HG03558 (cell line): ENCODE data around the gene CACNA2D3.

Experiments used
- ATAC-seq: cut with Tn5 transposase; IDR thresholded peaks from one replicate; pipeline ENCODE4 v1.9.1; 2021; ENCODE audit warnings: moderate number of reproducible peaks; ENCODE audit not compliant: unreplicated experiment; ENCODE audit errors: extremely low read depth

CACNA2D3 gene

DNA sequence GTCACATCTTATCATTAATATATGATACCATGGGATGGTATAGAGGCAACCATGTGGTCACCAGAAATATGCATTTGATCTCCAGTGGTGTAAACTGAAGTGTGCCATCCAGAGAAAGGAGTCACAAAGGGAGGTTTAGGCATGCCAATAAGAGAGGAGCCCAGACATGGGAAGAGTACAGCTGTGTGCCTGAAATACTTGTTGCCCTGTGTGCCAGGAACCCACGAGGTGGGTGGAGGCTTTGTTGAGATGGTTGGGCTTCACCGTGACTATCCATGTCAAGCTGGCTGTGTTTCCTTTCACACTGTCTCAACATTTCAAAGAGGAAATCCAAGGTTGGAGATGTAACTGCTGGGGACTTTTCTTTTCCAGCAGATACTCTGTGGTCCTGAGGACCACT, 43.5 kb downstream of the CACNA2D3 start:
- ATAC-seq = no peak

DNA sequence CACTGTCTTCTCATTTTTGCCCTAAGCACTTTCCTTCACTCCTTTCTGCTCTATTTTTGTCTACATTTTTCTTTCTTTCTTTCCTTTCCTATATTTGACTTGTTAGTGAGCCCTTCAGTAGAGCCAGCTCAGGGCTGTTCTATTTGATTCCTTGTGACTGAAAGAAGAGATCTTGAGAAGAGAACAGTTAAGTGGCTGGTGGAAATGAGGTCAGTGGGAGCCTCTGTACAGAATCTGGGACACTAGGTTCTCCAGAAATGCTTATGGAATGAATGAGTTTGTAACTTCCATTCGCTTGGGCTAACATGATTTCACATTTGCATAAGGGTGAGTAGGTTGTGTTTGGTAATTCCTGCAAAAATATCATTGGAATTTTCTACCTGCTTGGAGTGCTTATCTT, 45.6 kb downstream of the CACNA2D3 start:
- no peak for ATAC-seq

DNA sequence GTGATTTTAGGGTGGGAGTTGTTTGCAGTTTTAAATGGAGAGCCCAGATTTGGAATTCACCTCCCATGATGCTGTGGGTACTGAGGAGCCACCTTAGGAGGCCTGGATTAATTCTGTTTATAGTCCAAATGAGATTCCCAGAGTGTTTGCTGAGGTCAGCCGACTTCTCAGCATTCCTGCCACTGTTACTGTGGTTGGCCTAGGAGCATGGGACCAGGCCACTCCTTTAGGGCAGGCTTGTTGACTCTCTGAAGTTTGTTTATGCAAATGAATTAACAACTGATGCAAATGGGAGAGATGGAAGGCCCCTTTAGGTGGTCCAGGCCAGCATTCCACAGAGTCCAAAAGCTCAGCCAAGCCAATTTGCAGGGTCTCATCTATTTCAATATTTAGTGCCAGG, 46.1 kb downstream of the CACNA2D3 start:
- no peak for ATAC-seq

DNA sequence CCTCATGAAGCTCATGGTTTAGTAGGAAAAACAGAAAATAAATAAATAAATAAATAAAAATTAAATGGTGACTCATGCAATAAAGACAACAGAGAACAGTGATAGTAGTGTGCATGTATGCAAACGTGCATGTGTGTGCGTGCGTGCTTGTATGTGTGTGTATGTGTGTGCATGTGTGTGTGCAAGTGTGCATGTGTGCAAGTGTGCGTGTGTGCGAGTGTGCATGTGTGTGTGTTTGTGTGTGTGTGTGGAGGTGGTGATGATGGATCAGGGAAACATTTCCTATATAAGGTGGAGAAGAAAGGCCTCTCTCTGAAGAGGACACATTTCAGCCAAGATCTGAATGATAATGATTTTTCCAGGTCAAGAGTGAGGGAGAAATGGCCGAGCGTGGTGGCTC, 47.2 kb downstream of the CACNA2D3 start:
- ATAC-seq = no peak

DNA sequence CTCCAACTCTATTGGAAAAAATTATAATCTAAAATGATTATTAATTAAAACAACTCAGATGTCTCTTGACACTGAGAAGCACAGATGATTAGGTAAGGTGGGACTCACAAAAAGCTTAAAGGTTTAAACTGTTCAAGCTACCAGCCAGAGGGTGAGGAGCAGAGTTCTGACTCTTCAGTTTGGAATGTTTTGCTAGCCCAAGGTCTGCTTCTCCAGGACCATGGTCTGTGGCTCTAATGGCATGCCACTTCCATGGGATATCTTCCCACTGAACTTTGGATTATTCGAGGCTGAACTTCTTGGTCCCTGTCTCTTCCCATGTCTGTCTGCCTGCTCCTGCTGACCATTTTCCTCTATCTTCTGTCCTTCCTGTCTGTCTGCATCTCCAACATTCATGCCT, 49.2 kb downstream of the CACNA2D3 start:
- no peak for ATAC-seq

DNA sequence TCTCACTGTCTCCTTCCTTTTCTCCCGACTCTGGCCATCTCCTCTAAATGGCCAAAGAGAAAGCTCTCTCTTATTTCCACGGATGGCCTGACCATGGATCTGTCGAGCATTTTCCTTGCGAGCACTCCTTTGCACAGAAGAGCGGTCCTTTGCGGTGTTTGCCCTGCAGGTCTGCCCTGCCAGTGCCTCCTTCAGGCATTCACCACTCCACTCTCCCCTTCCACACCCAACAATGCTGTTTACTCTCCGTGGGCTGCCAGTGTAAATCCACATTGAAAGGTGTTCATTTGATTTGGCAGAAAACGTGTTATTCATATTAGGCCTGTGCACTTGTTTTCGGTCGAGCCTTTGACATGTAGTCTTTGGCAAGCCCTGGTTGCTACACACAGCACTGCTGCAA, 49.6 kb downstream of the CACNA2D3 start:
- no peak for ATAC-seq

DNA sequence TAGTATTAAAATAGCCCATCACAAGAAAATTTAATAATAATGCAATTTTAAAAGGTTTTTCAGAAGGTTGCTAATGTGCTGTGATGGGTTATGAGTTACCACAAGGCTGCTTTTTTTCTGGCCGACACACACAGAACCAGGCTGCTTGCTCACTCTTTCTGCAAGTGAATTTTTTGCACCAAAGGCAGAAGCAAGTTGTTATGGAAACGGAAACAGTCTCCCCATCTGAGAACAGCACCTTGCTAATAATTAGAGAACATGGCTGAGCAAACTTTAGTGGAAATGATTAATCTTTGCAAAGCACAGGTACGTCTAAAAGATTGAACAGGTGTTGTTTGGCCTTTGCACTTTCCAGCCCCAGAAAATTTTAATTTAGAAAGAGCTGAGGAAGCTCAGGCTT, 51.0 kb downstream of the CACNA2D3 start:
- no peak for ATAC-seq

DNA sequence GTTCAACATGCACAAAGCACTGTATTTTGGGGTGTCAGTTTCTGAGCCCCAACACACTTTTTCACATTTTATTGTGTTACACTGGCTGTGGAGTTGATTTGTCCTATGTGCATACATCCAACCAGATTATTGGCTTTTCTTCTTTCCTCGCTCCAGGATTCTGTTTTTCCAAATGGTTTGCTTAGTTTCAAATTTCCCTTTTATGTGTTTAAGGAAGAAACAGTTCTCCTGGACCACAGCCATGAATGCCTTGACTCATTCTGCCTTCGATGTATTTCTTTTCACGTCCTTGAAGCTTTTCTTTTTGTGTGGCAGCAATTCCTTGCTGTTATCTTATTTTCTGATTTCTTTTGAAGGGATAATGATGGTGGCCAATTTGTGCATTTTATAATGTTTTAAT, 53.8 kb downstream of the CACNA2D3 start:
- ATAC-seq = no peak

DNA sequence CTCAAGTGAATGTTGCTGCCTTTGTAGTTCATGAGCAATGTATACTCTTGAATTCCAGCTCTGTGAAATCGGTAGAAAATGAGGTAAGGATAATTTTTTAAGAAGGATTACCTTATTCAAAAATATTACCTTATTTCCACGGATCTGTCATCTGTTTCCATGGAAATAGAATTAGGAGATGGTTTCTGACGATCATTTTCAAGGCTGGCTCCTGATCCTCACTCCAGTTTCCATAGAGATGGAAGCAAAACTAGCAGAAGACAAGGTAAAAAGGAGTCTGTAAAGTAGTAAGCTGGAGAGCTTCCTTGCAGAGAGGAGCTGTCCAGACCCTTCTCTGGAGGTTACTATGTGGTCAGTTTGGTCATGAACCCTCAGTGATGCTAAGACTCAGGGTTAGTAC, 55.5 kb downstream of the CACNA2D3 start:
- ATAC-seq = no peak

DNA sequence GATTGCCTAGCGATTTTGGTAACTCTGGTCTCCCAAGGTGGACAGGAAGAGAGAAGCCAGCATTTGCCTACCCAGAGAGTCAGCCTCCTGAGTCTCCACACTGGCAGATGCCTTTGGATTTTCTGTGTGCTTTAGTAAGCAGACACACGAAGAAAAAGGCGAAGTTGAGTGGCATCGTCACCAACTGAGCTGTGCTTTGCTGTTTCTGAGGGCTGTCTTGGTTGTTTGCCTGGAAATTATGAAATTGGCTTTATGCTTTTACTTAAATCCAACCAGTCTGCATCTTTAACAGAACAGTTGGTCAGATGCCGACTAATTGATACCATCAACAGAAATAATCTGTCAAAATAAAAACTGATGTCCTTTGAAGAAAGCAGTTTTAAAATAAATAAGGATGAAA, 56.0 kb downstream of the CACNA2D3 start:
- ATAC-seq = no peak

DNA sequence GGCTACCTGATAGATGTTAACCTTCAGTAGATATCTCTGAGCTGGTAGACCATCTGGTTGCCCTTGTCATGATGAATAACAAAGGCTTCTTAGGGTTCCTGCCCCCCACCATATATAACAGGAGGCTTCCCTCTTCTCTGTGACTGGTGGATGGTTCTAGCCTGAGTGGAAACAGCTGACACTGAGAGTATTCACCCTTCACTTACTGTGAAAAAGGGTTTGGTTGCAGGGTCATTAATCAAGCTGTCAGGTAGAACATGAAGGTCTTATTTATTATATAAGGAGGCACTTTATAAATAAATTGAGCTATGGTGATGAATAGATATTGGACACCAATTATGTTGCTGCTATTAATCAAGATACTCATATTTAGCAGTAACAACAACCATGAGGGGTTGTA, 58.6 kb downstream of the CACNA2D3 start:
- no peak for ATAC-seq

DNA sequence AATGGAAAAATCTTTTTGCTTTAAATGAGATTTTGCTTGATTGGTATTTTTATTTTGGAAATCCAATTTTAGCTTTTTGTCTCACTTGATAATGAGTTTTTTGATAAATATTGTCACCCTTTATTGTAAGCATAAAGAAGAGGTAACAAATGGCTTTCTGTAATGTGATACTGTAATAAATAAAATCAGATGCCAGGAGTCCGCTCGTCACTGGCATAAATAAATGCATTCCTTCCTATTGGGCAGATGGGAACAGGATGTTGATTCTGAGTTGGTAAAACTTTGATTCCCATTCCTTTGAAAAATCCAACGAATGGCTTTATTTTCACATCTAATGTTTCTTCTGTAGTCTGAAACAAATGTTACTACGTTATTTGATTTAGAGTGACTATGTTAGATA, 59.9 kb downstream of the CACNA2D3 start:
- ATAC-seq = no peak

DNA sequence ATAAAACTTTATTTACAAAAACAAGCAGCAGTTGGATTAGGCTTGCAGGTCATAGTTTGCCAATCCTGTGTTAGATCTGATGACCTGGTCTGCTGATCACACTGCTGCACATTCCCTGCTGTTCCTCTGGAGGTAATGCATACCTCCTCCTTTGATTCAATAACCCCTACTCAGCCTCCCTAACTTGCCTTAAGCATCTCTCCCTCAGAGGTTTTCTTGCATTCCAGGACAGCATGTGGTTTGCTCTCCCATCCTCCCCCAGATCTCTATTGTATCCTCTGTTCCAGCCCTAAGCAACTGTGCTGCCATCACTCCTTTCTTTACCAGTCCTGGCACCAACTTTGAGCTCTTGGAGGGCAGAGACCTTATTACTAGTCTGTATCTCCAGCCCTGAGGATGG, 63.4 kb downstream of the CACNA2D3 start:
- ATAC-seq = no peak

DNA sequence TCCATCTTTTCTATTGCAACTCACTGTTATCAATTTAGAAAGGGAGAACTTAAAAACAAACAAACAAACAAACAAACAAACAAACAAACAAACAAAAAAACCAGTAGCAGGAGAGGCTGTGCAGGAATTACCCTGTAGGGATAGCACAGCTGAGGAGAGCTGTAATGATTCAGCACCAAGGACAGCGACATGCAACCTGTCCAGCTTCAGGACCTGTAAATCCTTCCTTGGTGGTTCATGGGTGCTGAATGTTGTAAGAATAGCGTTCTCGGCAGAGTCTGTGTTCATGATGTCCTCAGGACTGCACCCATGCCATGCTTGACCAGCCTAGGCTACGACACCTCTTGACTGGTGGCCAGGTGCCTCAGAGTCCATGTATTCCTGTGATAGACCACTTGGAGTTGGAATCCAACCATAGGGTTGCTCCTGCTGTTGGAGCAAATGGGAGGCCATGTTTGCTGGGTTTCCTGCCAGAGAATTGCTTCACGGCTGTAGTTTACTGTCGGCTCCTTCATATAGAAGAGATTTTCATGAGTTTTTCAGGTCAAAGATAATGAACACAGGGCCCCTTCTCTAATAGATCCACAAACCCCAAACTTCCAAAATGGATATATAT, 65.9 kb downstream of the CACNA2D3 start:
- ATAC-seq = no peak

DNA sequence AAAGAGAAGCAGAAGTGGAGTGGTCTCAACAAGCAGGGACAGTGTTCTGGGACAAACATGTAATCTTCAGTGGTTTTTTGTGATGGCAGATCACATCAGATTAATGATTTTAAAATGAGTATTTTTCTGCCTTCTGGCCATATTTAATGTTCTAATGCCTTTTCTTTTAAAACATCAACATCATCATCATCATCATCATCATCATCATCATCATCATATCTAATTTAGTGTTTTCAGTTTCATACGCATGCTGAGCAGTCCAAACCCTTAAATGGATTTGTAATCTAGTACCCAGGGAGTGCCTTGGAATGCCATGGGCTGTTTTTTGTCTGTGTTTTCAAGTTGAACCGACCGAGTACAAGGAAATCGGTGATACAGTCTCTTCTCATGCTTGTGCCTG, 68.9 kb downstream of the CACNA2D3 start:
- ATAC-seq = no peak

DNA sequence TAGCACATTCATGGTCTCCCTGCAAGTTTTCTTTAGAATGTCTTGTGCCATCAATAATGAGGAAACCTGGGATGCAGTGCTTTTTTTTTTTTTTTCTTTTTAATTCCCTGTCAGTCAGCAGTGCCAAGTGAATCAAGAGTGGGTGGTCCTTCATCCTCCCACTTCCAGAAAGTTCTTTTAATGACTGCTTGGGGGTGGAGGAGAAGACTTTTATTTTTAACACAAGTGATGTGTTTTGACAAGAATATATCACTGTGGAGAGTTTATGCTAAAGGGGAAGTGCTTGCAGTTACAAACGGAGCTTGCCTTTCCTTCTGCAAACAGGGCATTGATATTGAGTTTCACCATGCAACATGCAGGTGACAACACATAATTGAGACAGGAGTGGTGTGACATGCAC, 69.7 kb downstream of the CACNA2D3 start:
- no peak for ATAC-seq

DNA sequence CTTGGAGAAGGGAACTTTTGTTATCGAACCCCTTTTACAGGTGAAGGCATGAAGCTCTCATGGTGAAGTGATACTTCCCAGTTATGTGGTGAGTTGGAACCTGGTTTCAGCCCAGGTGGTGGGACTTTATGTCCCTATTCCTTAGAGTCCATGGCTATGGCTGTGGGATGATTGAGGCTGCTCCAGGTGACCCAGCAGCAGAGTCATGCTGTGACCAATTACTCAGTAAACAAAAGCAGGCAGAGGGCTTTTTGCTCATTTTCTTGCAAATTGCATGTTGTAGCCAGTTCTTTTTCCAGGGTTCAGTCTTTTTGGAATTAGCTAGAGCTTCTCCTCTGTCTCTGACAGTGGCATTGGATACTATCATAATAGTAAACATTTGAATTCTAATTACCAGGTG, 70.7 kb downstream of the CACNA2D3 start:
- ATAC-seq = no peak

DNA sequence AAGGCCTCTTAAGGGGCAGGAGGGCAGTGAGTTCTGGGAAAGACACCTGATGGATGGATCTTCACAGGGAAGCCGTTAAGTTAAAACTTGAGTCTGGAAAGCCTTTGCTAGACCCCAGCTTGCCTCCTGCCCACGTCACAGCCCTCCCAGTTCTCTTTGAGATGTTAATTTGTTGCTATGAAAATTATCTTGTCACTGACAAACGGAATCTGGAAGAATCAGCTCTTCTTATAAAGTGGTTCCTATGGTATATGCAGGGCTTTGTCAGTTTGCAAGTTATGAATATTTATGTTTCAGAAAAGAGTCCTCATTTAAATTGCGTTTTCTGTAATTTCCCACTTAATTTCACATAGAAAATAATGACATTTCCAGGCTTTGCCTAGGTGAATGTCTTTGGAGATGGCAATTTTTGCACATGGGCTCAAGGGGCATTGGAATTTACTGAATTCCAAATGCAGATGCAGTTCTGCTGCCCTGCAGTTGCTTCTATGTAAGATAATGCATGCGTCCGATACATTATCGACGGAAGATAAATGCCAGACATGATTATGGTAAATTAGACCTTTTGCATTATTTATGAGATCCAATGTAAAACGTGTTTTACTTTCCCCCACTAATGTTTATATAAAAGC, 74.1 kb downstream of the CACNA2D3 start:
- ATAC-seq = no peak

DNA sequence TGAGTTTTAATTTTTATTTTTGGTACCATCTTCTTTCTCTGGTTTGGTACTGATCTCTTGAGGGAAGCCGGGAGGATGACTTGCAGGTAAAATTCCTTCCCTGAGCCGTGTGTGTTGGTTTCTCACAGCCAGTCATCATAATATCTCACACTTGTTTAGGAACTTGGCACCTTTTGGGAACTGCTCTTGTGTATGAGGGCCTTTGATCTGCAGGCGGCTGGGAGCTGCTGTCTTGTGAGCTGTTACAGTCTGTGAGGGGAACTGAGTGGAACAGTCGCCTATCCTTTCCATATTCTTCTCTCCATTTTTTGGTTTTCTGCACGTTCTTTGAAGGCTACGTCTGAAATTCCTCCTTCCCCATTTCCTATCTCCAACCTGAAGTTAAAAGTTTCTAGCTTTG, 75.2 kb downstream of the CACNA2D3 start:
- ATAC-seq = no peak

DNA sequence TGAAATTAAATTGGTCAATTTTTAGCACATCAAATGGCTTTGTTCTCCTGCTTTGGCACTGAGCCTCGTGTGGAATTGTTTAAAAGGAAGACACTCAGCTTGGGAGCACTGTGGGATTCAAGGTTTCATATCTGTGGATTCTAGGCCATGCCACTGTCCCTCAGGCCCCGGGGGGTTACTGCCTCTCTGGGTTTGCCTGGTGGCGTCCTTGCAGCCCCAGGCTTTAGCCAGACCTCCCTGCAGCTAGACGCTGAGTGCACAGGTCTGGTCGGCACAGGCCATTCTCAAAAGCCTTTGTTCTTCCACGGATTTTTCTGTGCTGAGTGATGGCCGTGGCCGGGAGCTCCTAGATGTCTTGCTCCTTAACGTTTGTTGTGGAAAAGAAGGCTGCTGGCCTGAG, 76.2 kb downstream of the CACNA2D3 start:
- no peak for ATAC-seq

DNA sequence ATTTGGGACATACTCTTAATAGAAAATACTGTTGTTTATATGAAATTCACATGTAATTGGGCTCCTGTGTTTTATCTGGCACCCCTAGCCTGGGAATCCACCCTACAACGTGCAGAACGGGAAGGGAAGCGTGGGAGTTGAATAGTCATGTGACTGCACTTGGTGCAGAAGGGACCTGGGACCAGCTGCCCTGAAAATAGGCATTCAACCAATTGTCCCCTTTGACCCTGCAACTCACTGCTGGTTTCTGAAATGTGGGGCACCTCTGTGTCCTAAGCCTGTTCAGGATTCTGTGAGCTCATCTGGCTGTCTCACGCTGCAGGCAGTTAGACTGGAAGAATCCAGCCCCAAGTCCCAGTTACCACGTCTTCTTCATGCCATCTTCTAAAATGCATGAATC, 79.7 kb downstream of the CACNA2D3 start:
- no peak for ATAC-seq

DNA sequence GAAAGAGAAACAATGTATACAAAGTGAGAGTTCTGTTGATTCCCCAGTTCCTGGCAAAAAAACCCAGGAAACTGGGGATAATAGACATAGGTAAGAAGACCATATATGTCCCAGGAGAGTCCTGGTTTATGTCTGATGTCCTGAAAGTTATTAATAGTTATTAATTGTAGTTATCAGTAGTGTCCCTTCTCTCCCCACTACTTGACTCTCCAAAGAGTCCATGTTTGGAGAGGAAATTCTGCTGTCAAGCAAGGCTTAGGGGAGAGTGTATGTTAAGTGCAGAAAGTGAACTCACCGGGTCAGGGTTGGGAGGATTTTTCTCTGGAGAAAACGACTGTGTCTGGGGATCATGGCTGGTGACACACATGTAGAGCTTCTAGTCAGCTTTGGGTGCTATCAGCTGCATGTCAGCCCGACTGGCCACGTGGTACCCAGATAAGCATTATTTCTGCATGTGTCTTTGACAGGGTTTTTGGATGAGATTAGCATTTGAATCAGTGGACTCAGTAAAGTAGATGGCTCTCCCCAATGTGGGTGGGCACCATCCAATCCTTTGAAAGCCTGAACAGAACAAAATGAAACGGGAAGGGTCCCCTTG, 80.4 kb downstream of the CACNA2D3 start:
- ATAC-seq = no peak
